ENCODE results near the gene KCTD11.

DNA sequence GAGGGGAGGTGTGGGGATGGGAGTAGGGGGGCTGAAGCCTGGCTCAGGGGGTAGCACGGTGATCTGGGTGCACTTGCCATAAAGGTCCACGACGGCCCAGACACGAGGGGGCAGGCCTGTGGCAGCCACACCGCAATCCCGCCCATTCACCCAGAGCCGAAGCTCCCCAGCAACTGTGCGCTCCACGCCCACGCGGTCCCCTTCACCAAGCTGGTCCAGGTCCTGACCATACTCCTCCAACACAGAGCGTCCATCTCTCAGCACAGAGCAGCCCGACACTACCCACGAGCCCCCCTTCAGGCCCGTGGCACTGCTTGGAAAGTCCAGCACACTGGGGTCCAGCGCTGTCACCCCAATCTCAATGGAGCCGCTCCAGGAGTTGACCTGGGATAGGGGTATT is 24.5 kb upstream of the KCTD11 start:
- TF ChIP-seq EZH2 (IDR thresholded peaks at IDR 0.05; ENCODE audit: insufficient read depth, poor library complexity, severe bottlenecking) (no peak), EZH2phosphoT487 (IDR thresholded peaks at IDR 0.05; ENCODE audit: insufficient read depth, low read depth) (no peak)
